IPS-NIHi7 (cell line): ENCODE results near the gene DNAJB8.

Experiments used
- DNase-seq: peaks from one replicate; pipeline ENCODE4 v3.0.0; 2012; ENCODE audit warnings: mixed read lengths; ENCODE audit errors: extremely low spot score

The DNAJB8 gene

GRCh38 chr3:128494367-128494650, 27.6 kb upstream of the DNAJB8 start:
- no peak for DNase-seq

GRCh38 chr3:128493570-128494366, 27.1 kb upstream of the DNAJB8 start:
- DNase-seq = no peak

- DNase-seq = no peak
These were observed 26.2 kb upstream of the DNAJB8 start, which contains the start of gene GATA2 for GRCh38 chr3:128492671-128493569. TSS of gene GATA2 (minus strand) at chr3:128493201. CDS start at chr3:128487031, 6,170 bp downstream.

- DNase-seq = no peak
These were observed 25.4 kb upstream of the DNAJB8 start for GRCh38 chr3:128491941-128492670.

GRCh38 chr3:128491691-128491940, 24.9 kb upstream of the DNAJB8 start:
- no peak for DNase-seq

- DNase-seq = no peak
These were observed 24.4 kb upstream of the DNAJB8 start for GRCh38 chr3:128490915-128491690.

DNA sequence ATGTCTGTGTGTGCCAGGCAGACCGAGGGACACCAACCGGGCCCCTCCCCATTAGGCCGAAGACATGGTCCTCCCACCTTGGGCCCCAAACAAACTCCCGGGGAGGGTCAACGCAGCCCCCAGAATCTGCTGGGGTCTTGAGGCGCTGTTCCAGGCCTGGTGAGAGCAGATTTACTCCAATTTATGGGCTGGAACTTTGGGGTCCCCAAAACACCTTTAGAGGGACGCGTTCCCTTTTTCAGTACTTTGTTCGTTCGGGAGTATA, 23.9 kb upstream of the DNAJB8 start:
- DNase-seq = no peak

- DNase-seq = no peak
These were observed 23.4 kb upstream of the DNAJB8 start for GRCh38 chr3:128489927-128490649.

DNA sequence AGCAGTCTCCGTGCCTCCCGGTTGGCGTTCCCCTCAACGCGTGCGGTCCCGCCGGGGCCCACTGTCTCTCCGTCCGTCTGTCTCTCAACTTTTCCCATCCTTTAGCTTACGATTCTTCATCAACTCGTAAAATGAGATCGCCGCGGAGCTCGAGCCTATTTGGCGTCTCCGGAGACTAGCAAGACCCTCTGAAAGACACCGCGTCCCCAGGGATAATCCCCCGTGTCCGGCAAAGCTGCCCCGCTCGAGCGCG, 22.9 kb upstream of the DNAJB8 start:
- DNase-seq = no peak

GRCh38 chr3:128488991-128489673, 22.4 kb upstream of the DNAJB8 start:
- DNase-seq = no peak

- DNase-seq = no peak
These were observed 21.9 kb upstream of the DNAJB8 start for GRCh38 chr3:128488636-128488990.

DNA sequence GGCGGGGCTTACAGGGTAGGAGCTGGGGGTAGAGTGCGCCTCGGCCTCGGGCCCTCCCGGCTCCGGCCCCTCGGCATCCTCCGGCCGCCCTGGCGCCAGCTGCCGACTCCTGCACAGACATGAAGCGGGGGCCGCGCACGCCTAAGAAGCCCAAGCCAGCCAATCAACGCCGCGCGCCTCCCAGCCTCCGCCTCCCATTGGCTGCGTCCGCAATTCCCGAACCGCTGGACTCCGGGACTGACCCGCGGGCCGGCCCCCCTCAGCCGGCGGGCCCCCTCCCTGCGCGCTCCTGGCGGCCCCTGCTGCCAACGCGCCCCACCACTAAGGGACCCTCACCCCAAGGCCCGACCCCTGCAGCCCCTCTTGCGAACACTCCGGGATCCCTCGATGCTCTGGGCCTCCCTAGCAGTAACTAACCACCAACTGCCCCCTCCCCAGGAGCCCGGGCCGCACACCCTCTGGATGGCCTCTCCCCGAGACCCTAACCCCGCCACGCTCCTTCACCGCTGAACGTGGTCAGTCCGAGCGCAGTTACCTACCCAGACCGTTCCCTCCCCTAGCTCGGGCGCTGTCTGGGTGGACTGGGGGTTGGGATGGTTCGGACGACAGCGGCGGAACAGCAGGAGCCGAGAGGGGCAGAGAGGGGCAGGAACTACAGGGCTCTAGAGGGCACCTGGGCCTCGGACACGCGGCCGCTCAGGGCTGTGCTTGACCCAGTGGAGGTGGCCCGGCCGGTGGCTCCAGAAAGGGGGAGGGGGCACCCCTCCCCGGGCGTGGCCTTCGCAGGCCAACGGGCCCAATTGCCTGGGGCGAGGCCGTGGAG, 21.3 kb upstream of the DNAJB8 start:
- DNase-seq = peak; percentile 86

DNA sequence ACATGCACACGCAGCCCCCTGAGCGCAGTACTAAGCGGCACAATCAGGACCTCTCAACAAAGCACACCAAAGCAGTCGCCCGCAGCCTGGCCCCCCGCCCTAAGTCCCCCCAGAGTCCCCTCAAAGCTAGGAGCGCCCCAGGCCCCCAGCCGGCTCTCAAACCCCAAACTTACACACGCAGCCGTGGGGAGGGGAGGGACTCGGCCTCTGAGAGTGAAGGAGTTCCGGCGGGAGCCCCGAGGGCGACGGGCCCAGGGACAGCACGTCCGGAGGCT, 20.8 kb upstream of the DNAJB8 start:
- no peak for DNase-seq

GRCh38 chr3:128486681-128487537, 20.2 kb upstream of the DNAJB8 start:
- DNase-seq = no peak

DNA sequence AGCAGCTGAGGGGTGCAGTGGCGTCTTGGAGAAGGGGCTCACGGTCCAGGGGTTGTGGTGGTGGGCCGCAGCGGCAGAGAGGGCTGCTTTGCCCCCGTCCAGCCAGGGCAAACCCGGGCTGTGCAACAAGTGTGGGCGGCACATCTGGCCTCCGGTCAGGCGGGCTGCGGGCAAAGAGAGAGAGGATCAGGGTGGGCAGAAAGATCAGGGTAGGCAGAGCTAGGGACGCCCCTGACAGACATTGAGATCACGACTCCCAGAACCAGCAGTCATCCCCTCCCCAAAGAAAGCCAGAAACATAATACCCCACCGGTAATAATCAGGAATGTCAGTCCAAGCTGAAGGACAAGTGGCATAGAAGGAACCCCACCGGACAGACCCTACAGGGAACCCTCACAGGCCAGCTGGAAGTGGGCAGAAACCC, 19.5 kb upstream of the DNAJB8 start:
- DNase-seq = no peak

DNA sequence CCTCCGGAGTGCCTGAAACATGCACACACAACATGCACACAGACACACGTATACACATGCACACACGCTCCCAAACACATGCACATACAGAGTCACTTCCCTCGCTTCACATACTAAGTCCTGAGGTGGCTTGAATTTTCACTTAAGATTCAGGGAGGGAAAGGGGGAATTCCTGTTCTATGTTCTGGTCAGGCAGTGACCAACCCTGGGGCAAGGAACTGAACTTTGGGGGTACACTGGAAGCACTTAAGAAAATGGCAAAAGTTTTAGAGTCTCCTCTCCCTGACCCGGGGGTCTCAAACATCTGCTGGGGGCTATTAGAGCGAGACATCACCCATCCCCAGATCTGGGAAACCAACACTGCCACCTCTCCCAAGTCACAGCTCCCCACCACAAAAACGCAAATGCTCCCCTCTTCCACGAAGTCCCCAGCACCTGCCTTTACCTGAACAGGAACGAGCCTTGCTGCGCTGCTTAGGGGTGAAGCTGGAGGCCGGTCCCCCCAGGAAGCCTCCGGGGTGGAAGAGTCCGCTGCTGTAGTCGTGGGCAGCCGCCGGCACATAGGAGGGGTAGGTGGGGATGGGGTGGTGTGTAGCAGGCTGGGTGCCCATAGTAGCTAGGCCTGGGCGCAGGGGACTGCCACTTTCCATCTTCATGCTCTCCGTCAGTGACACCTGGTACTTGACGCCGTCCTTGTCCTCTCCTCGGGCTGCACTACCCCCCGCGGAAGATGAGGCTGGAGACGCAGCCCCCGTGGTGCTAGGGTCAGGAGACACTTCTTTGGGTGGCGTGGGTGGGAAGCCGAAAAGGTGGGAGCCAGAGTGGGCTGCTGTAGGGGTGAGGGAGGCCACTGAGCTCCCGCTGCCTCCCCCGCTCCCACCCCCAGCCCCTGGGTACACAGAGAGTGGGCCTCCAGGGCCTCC, 18.9 kb upstream of the DNAJB8 start:
- no peak for DNase-seq

GRCh38 chr3:128484404-128485281, 18.0 kb upstream of the DNAJB8 start:
- DNase-seq = no peak
